ENCODE measurements around the gene ATOX1. TPM values are rescaled to one million over a fixed set of nuclear protein-coding genes. Genes with fewer than 3 reads are reported as not detected.
A peak's percentile ranks its signal among the peaks of the same experiment; 100 is the strongest.

Gene ATOX1
- total and polyA plus RNA-seq, 10 of the 15 experiments (the other 5 are each of a cell fraction or from before 2014, with no cell fraction given) = 130 to 642 (median 245) TPM

GRCh38 chr5:151757233-151758140 lies 944 bp downstream of the ATOX1 start (continued):
- TF ChIP-seq, protein P1, sequence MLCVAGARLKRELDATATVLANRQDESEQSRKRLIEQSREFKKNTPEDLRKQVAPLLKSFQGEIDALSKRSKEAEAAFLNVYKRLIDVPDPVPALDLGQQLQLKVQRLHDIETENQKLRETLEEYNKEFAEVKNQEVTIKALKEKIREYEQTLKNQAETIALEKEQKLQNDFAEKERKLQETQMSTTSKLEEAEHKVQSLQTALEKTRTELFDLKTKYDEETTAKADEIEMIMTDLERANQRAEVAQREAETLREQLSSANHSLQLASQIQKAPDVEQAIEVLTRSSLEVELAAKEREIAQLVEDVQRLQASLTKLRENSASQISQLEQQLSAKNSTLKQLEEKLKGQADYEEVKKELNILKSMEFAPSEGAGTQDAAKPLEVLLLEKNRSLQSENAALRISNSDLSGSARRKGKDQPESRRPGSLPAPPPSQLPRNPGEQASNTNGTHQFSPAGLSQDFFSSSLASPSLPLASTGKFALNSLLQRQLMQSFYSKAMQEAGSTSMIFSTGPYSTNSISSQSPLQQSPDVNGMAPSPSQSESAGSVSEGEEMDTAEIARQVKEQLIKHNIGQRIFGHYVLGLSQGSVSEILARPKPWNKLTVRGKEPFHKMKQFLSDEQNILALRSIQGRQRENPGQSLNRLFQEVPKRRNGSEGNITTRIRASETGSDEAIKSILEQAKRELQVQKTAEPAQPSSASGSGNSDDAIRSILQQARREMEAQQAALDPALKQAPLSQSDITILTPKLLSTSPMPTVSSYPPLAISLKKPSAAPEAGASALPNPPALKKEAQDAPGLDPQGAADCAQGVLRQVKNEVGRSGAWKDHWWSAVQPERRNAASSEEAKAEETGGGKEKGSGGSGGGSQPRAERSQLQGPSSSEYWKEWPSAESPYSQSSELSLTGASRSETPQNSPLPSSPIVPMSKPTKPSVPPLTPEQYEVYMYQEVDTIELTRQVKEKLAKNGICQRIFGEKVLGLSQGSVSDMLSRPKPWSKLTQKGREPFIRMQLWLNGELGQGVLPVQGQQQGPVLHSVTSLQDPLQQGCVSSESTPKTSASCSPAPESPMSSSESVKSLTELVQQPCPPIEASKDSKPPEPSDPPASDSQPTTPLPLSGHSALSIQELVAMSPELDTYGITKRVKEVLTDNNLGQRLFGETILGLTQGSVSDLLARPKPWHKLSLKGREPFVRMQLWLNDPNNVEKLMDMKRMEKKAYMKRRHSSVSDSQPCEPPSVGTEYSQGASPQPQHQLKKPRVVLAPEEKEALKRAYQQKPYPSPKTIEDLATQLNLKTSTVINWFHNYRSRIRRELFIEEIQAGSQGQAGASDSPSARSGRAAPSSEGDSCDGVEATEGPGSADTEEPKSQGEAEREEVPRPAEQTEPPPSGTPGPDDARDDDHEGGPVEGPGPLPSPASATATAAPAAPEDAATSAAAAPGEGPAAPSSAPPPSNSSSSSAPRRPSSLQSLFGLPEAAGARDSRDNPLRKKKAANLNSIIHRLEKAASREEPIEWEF (IDR thresholded peaks at IDR 0.05; ENCODE audit: insufficient replicate concordance, low read depth, low read length) = no peak
- TF ChIP-seq HDAC2 (IDR thresholded peaks at IDR 0.05) (no peak), RUNX3 (IDR thresholded peaks at IDR 0.05; ENCODE audit: low read length) (0 out of 2 replicates have a peak, but pooled peaks have one; percentile 5), BCL11A (IDR thresholded peaks at IDR 0.05; ENCODE audit: low read depth, low read length) (no peak), SMARCA5 (IDR thresholded peaks at IDR 0.05) (no peak), IKZF1 (conservative IDR thresholded peaks at IDR 0.05) (0 out of 2 replicates have a peak, but pooled peaks have one; percentile 8), MLLT1 (IDR thresholded peaks at IDR 0.05) (peak; percentile 66; the same call in 1 of the 2 replicates), EGR1 (IDR thresholded peaks at IDR 0.05; ENCODE audit: borderline replicate concordance in 1 of 2, low read depth in 2 of 2, low read length in 2 of 2) (no peak), BMI1 (IDR thresholded peaks at IDR 0.05; ENCODE audit: borderline replicate concordance) (no peak), IKZF2 (IDR thresholded peaks at IDR 0.05) (no peak), SUPT20H (IDR thresholded peaks at IDR 0.05; ENCODE audit: borderline replicate concordance, control insufficient read depth, low read depth, low read length) (no peak), TAF1 (IDR thresholded peaks at IDR 0.05; ENCODE audit: borderline replicate concordance, low read depth, low read length) (no peak), MYB (IDR thresholded peaks at IDR 0.05; ENCODE audit: borderline replicate concordance, low read depth, low read length) (no peak), BRCA1 (IDR thresholded peaks at IDR 0.05; ENCODE audit: low read depth, low read length) (no peak)
